ENCODE data around the gene PIWIL1. TPM values are rescaled to one million over a fixed set of nuclear protein-coding genes. Genes with fewer than 3 reads are reported as not detected.

The PIWIL1 gene
- total RNA-seq, 1 experiment from 2014 or later = not detected

DNA sequence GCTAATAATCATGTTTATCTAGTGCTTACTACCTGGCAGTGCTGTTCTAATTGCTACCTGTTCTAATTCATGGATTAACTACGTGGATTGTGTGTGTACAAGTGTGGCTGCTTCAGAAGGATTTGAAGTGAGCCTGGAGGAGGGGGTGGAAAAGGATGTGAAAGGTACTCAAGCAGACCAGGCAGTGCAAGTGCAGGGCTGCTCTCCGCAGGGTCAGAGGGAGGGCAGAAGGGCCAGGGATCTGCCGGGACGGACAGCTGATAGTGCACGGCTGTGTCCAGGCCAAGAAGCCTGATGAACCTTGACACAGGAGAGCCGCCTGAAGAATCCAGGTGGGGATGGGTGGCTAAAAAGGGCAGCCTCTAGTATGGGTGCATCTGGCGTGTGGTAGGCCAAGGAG, 28.5 kb downstream of the PIWIL1 start:
- no peak overlapping the region for H3K27ac Mint-ChIP-seq
- H3K4me1 Mint-ChIP-seq = peaks cover 6% of the 10 kb centered on the region in 2 experiments; a peak in 3 of 4 replicates
- DNase-seq = no peak
- H3K4me2 ChIP-seq (ENCODE audit: insufficient read depth, insufficient read length, low read length) = no peak overlapping the region
- H4K91ac ChIP-seq (ENCODE audit: insufficient read length, low read depth, low read length) = no peak overlapping the region
- H2BK5ac ChIP-seq (ENCODE audit: insufficient read length, low read length) = no peak overlapping the region
- H3K9me3 ChIP-seq (ENCODE audit: control insufficient read depth, low read depth, low read length) = no peaks in the 10 kb centered on the region
- H2AFZ ChIP-seq (ENCODE audit: low read length) = no peak overlapping the region
- no peak overlapping the region for H2BK120ac ChIP-seq (ENCODE audit: low read depth, low read length, poor library complexity, severe bottlenecking)
- no peak overlapping the region for H4K5ac ChIP-seq (ENCODE audit: insufficient read length, low read depth, low read length)
- H3K36me3 Mint-ChIP-seq (ENCODE audit: insufficient read depth in 1 of 3, low read depth in 3 of 3) = no peaks in the 10 kb centered on the region
- no peak overlapping the region for H3K27ac ChIP-seq (ENCODE audit: insufficient read length, low read depth, low read length)
- H3K14ac ChIP-seq (ENCODE audit: insufficient read depth, low read length) = peak overlapping the region; percentile 46; the same call in 1 of the 2 replicates
- H3K27me3 Mint-ChIP-seq (ENCODE audit: low read depth) = peaks cover 38% of the 10 kb centered on the region
- no peaks in the 10 kb centered on the region; the same call in 1 of the 2 replicates for H3K4me1 ChIP-seq (ENCODE audit: insufficient read depth, low read length)
- WGBS (ENCODE audit: extremely low coverage, insufficient read length, low lambda C conversion rate) = no CpG with 5 or more reads among the region's 7 CpGs
- no peak overlapping the region for H3K9ac ChIP-seq (ENCODE audit: extremely low read depth, insufficient read length, low read length)
- TF ChIP-seq CTCF (conservative IDR thresholded peaks at IDR 0.05) = no peak
- H3K23me2 ChIP-seq (ENCODE audit: insufficient read length, low read depth, low read length, poor library complexity, severe bottlenecking) = no peaks in the 10 kb centered on the region
- H3K18ac ChIP-seq (ENCODE audit: insufficient read length, low read depth, low read length) = no peak overlapping the region
- no peaks in the 10 kb centered on the region for H3K27me3 ChIP-seq (ENCODE audit: insufficient read depth, low read length)
- no peak overlapping the region for H3K56ac ChIP-seq (ENCODE audit: insufficient read length, low read depth, low read length)
- no peak overlapping the region for H2BK20ac ChIP-seq (ENCODE audit: low read depth, low read length, poor library complexity, severe bottlenecking)
- no peak overlapping the region for H3K23ac ChIP-seq (ENCODE audit: insufficient read length, low read depth, low read length)
- no peak overlapping the region for H3T11ph ChIP-seq (ENCODE audit: low read length)
- H4K8ac ChIP-seq (replicated peaks; ENCODE audit: insufficient read length, low read depth, low read length) = no peak overlapping the region
- peak overlapping the region; percentile 21 for H2AK5ac ChIP-seq (ENCODE audit: insufficient read length, low read length)
- H3K4ac ChIP-seq (ENCODE audit: low read depth, low read length) = no peak overlapping the region
- no peak overlapping the region for H2BK15ac ChIP-seq (ENCODE audit: low read depth, low read length)
- no peaks in the 10 kb centered on the region for H3K9me3 Mint-ChIP-seq
- H4K20me1 ChIP-seq (ENCODE audit: control insufficient read depth, insufficient read depth, insufficient read length) = no peaks in the 10 kb centered on the region
- no peak overlapping the region for H3K4me3 Mint-ChIP-seq
- no peak overlapping the region for H2BK12ac ChIP-seq (ENCODE audit: insufficient read length, low read depth, low read length)
- no peaks in the 10 kb centered on the region for H3K79me1 ChIP-seq (ENCODE audit: insufficient read depth, low read depth, low read length, poor library complexity, severe bottlenecking)
- H3K79me2 ChIP-seq (ENCODE audit: insufficient read depth, low read length) = no peaks in the 10 kb centered on the region
